Measurements from ENCODE around the gene CNIH3. TPM values are rescaled to one million over a fixed set of nuclear protein-coding genes. Genes with fewer than 3 reads are reported as not detected.

Gene CNIH3
- total RNA-seq, 4 donors from 2014 or later, result 0.81 to 2.2 (median 1.4) TPM

DNA sequence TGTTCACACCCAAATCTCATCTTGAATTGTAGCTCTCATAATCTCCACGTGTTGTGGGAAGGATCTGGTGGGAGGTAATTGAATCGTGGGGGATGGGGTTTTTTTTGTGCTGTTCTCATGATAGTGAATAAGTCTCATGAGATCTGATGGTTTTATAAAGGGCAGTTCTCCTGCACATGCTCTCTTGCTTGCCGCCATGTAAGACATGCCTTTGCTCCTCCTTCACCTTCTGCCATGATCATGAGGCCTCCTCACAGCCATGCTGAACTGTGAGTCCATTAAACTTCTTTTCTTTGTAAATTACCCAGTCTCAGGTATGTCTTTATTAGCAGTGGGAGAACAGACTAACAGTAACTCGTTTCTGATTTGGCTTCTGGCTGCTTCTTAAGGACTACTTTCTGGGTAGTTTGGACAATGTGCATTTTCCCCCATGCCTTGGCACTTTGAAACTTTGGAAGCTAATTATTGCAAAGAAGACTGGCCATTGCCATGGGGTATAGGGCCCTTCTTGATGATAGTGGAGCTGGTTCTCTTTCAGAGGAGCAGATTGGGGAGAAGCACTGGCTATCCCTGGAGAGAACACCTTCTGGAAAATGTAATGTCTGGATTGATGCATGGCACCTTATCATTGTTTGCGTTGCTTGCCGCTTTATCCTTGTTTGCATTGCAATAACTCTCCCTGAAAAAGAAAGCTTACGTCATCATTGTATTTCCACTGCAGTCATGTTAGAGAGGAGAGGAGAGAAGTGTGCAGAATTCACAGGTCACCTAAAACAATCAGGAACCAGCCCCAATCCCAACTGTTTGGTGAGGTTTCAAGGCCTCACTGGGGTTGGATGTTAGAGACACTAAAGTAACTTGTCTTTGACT, 5.9 kb downstream of the CNIH3 start:
- H3K9me3 ChIP-seq, result no peaks in the 10 kb centered on the region
- no peaks in the 10 kb centered on the region for H3K36me3 ChIP-seq
- H3K4me3 ChIP-seq, result no peak overlapping the region
- ATAC-seq, result no peak
- peaks cover 46% of the 10 kb centered on the region for H3K27me3 ChIP-seq
- TF ChIP-seq CTCF (IDR thresholded peaks at IDR 0.05) (no peak), EP300 (IDR thresholded peaks at IDR 0.05) (no peak), POLR2AphosphoS5 (IDR thresholded peaks at IDR 0.05) (no peak), POLR2A (IDR thresholded peaks at IDR 0.05) (no peak)
- peaks cover 0 to 8% (median 4%) of the 10 kb centered on the region in 3 donors for H3K4me1 ChIP-seq
- no peak overlapping the region for H3K27ac ChIP-seq
- 84 to 88% methylated on average over 6 to 7 of the region's 7 CpGs for WGBS, 2 donors (ENCODE audit: low coverage in 1 of 2)

DNA sequence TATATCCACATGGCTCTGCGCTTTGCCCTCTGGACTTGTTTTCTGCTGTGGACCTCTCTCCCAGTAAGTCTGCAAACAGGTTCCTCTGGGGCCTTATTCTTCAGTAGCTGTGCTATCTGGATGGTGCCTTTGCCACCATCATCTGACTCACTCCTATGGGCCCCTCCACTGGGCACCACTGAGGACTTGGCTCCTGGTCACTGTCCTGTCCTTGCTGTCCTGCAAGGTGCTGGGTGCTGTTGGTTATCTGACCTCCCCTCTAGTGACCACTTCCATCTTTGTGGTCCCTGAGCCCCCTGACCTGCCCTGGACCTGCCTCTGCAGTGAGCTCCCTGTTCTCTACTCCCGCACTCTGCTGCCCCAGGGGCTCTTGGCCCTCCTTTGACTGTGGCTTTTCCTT, 6.7 kb downstream of the CNIH3 start:
- no peaks in the 10 kb centered on the region for H3K36me3 ChIP-seq
- ATAC-seq, result no peak
- no peaks in the 10 kb centered on the region for H3K9me3 ChIP-seq
- WGBS, 2 donors (ENCODE audit: low coverage in 1 of 2), result 94% methylated on average over 2 of the region's 2 CpGs; no CpG with 5 or more reads in 1 of the 2 donors
- H3K27me3 ChIP-seq, result peaks cover 38% of the 10 kb centered on the region
- no peaks in the 10 kb centered on the region for H3K4me1 ChIP-seq
- no peak overlapping the region for H3K4me3 ChIP-seq
- TF ChIP-seq POLR2AphosphoS5 (IDR thresholded peaks at IDR 0.05), result no peak
- no peak for TF ChIP-seq CTCF (IDR thresholded peaks at IDR 0.05)
- TF ChIP-seq POLR2A (IDR thresholded peaks at IDR 0.05), result no peak
- TF ChIP-seq EP300 (IDR thresholded peaks at IDR 0.05), result no peak
- no peak overlapping the region for H3K27ac ChIP-seq

GRCh38 chr1:224623310-224623714, 7.2 kb downstream of the CNIH3 start:
- Histone ChIP-seq H3K9me3 (no peaks in the 10 kb centered on the region), H3K4me1 (no peaks in the 10 kb centered on the region), H3K27ac (no peak overlapping the region), H3K4me3 (no peak overlapping the region), H3K27me3 (peaks cover 33% of the 10 kb centered on the region), H3K36me3 (no peaks in the 10 kb centered on the region)
- WGBS, 2 donors (ENCODE audit: low coverage in 1 of 2), result 72% methylated on average over 5 of the region's 5 CpGs; no CpG with 5 or more reads in 1 of the 2 donors
- TF ChIP-seq POLR2A (IDR thresholded peaks at IDR 0.05) (no peak), POLR2AphosphoS5 (IDR thresholded peaks at IDR 0.05) (no peak), EP300 (IDR thresholded peaks at IDR 0.05) (no peak), CTCF (IDR thresholded peaks at IDR 0.05) (no peak)
- no peak for ATAC-seq

DNA sequence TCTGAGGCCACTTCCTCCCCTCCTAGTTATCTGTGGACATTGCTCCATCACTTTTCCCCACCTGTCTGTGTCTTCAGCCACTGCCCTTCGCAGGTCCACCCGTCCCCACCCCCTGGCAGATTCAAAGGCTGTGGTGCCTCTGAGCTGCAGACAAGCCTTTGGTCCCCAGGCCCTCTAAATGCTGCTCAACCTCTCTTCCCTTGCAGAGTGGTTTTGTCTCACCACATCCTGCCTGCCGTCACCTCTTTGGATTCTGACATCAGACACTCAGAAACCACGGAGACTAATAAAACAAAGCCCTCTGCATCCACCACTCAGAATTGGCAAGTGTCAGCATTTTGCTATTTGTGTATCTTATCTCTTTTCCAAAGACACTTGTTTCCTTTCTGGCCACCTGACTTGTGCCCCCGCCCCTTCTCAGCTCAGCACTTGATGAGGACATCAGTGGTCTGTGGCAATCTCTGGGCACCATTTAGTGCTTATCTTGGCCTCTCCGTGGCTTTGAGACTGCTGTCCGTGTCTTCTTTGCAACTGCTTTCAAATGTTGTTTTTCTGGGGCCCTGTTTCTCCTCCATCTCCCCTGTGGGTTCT, 7.7 kb downstream of the CNIH3 start:
- H3K36me3 ChIP-seq, result no peaks in the 10 kb centered on the region
- H3K27ac ChIP-seq, result no peak overlapping the region
- WGBS, 2 donors (ENCODE audit: low coverage in 1 of 2), result 67 to 100% methylated on average over 2 to 7 of the region's 7 CpGs
- no peaks in the 10 kb centered on the region for H3K4me1 ChIP-seq
- no peak for ATAC-seq
- H3K4me3 ChIP-seq, result no peak overlapping the region
- no peak for TF ChIP-seq POLR2AphosphoS5 (IDR thresholded peaks at IDR 0.05)
- TF ChIP-seq EP300 (IDR thresholded peaks at IDR 0.05), result no peak
- TF ChIP-seq POLR2A (IDR thresholded peaks at IDR 0.05), result no peak
- no peak for TF ChIP-seq CTCF (IDR thresholded peaks at IDR 0.05)
- H3K9me3 ChIP-seq, result no peaks in the 10 kb centered on the region
- H3K27me3 ChIP-seq, result peaks cover 28% of the 10 kb centered on the region
